Measurements from ENCODE around the gene SLC22A12. TPM values are rescaled to one million over a fixed set of nuclear protein-coding genes. Genes with fewer than 3 reads are reported as not detected.

Gene SLC22A12
- total RNA-seq, 1 donor from 2014 or later, result not detected

DNA sequence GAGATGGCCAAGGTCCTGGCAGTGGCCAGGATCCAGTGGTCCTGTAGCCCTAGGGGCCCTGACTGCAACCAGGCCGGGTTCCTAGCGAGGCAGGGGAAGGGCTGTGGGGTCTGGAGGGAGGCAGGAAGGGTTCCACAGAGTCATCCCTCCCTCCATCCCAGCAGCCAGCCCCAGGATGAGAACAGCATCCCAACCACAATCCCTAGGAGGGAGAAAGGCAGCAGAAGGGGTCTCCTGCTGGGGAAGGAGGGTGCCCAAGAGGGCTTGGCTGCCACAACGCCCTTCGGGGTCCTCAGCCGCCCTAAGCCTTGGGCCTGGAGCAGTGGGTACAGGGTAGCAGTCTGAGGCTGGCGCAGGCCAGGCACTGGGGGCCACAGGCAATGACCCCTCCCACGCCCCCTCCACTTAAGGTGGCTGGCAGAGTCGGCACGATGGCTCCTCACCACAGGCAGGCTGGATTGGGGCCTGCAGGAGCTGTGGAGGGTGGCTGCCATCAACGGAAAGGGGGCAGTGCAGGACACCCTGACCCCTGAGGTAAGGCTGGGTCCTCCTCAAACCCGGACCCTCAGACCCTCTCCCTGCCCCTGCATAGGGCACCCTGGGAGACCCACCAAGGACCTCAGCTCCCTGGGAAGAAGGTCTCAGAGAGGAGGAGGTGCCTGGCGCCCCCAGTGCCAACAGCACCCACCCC lies 7.2 kb downstream of the SLC22A12 start:
- TF ChIP-seq, protein P1, sequence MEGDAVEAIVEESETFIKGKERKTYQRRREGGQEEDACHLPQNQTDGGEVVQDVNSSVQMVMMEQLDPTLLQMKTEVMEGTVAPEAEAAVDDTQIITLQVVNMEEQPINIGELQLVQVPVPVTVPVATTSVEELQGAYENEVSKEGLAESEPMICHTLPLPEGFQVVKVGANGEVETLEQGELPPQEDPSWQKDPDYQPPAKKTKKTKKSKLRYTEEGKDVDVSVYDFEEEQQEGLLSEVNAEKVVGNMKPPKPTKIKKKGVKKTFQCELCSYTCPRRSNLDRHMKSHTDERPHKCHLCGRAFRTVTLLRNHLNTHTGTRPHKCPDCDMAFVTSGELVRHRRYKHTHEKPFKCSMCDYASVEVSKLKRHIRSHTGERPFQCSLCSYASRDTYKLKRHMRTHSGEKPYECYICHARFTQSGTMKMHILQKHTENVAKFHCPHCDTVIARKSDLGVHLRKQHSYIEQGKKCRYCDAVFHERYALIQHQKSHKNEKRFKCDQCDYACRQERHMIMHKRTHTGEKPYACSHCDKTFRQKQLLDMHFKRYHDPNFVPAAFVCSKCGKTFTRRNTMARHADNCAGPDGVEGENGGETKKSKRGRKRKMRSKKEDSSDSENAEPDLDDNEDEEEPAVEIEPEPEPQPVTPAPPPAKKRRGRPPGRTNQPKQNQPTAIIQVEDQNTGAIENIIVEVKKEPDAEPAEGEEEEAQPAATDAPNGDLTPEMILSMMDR (IDR thresholded peaks at IDR 0.05; ENCODE audit: partially characterized antibody, unreplicated experiment), result no peak
- Mint-ChIP-seq H3K36me3 (ENCODE audit: unreplicated experiment) (no peaks in the 10 kb centered on the region), H3K9me3 (ENCODE audit: unreplicated experiment) (peaks cover 3% of the 10 kb centered on the region), H3K4me1 (ENCODE audit: low read depth, unreplicated experiment) (peaks cover 2% of the 10 kb centered on the region), H3K27me3 (ENCODE audit: unreplicated experiment) (peaks cover 8% of the 10 kb centered on the region), H3K4me3 (ENCODE audit: unreplicated experiment) (no peak overlapping the region), H3K27ac (ENCODE audit: unreplicated experiment) (no peak overlapping the region)
- peak; percentile 3 for DNase-seq

DNA sequence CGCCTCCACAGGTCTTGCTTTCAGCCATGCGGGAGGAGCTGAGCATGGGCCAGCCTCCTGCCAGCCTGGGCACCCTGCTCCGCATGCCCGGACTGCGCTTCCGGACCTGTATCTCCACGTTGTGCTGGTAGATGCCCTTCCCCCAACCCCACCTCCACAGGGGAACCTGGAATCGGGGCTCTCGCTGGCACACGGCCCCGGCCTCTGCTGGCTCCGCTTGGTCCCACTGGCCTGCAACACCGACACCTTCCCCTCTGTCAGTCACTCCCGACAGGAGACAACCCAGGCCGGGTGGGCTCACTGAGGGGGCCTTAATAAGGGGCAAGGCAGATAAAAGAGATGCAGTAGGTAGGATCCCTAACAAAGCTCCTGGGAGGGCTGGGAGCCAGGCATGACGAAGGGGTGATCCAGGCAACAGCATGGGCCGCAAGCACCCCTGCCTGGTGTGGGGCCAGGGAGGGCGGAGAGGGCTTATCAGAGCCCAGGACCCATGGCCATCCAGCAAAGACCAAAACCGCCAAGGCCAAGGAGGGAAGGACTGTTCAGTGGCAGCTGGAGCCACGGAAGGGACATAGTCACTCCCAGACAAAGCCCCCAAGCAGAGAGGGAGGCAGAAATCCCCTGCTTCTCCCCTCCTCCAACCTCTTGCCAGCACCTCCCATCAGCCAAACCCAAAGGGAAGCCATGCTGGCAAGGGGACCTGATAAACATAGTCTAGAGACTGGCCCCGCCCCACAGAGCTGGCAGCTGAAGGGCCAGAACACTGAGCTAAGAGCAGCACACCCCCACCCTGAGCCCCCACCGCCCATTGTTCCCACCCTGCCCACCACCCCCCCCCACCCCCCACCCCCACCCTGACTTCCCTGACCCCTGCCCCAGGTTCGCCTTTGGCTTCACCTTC lies 8.0 kb downstream of the SLC22A12 start:
- TF ChIP-seq, protein P1 (IDR thresholded peaks at IDR 0.05; ENCODE audit: partially characterized antibody, unreplicated experiment), result no peak
- no peaks in the 10 kb centered on the region for H3K36me3 Mint-ChIP-seq (ENCODE audit: unreplicated experiment)

DNA sequence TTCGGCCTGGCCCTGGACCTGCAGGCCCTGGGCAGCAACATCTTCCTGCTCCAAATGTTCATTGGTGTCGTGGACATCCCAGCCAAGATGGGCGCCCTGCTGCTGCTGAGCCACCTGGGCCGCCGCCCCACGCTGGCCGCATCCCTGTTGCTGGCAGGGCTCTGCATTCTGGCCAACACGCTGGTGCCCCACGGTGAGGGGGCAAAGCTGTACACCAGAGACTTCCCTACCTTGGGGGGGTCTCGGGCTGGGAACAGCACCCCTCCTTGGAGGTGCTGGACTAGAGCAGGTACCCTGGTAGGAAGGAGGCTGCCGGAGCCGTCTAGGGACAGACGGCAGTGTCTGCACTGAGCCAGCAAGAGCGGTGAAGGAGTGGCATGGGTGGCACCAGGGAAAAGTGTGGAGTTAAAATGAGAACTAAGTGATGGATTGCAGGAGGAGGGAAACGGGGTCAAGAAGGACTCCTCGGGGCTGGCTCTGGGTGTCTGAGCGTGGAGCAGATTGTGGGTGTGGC lies 8.7 kb downstream of the SLC22A12 start:
- TF ChIP-seq, protein P1 (IDR thresholded peaks at IDR 0.05; ENCODE audit: partially characterized antibody, unreplicated experiment), result no peak
- H3K4me1 Mint-ChIP-seq (ENCODE audit: low read depth, unreplicated experiment), result peaks cover 2% of the 10 kb centered on the region
- H3K4me3 Mint-ChIP-seq (ENCODE audit: unreplicated experiment), result no peak overlapping the region
- peaks cover 7% of the 10 kb centered on the region for H3K27me3 Mint-ChIP-seq (ENCODE audit: unreplicated experiment)
- no peaks in the 10 kb centered on the region for H3K36me3 Mint-ChIP-seq (ENCODE audit: unreplicated experiment)
- peaks cover 3% of the 10 kb centered on the region for H3K9me3 Mint-ChIP-seq (ENCODE audit: unreplicated experiment)
- H3K27ac Mint-ChIP-seq (ENCODE audit: unreplicated experiment), result no peak overlapping the region
- no peak for DNase-seq

More for the DNA sequence above, 8.0 kb downstream of the SLC22A12 start:
- peaks cover 2% of the 10 kb centered on the region for H3K4me1 Mint-ChIP-seq (ENCODE audit: low read depth, unreplicated experiment)
- H3K27me3 Mint-ChIP-seq (ENCODE audit: unreplicated experiment), result peaks cover 7% of the 10 kb centered on the region
- peaks cover 3% of the 10 kb centered on the region for H3K9me3 Mint-ChIP-seq (ENCODE audit: unreplicated experiment)
- H3K4me3 Mint-ChIP-seq (ENCODE audit: unreplicated experiment), result no peak overlapping the region
- H3K27ac Mint-ChIP-seq (ENCODE audit: unreplicated experiment), result no peak overlapping the region
- peak; percentile 12 for DNase-seq

DNA sequence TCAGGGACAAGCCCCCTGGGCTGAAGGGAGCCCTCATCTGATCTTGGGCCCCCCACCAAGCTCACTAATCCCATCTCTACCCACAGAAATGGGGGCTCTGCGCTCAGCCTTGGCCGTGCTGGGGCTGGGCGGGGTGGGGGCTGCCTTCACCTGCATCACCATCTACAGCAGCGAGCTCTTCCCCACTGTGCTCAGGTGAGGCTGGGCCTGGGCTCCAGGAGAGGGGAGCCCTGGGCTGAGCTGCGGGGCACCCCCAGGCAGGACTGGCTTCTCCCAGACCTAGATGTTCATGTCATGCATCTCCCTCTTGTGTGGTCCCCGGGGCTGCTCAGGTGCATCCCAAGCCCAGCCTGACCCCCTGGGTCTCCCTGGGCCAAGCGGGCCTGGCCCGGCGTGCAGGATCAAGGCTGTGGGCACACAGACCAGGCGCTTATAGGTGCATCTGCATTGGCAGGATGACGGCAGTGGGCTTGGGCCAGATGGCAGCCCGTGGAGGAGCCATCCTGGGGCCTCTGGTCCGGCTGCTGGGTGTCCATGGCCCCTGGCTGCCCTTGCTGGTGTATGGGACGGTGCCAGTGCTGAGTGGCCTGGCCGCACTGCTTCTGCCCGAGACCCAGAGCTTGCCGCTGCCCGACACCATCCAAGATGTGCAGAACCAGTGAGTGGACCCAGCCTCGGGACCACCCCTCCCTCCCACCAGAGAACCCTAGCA lies 9.4 kb downstream of the SLC22A12 start:
- DNase-seq, result no peak
- Mint-ChIP-seq H3K4me3 (ENCODE audit: unreplicated experiment) (no peak overlapping the region), H3K36me3 (ENCODE audit: unreplicated experiment) (no peaks in the 10 kb centered on the region), H3K27me3 (ENCODE audit: unreplicated experiment) (peaks cover 7% of the 10 kb centered on the region), H3K4me1 (ENCODE audit: low read depth, unreplicated experiment) (peaks cover 2% of the 10 kb centered on the region), H3K9me3 (ENCODE audit: unreplicated experiment) (peaks cover 3% of the 10 kb centered on the region), H3K27ac (ENCODE audit: unreplicated experiment) (no peak overlapping the region)
- TF ChIP-seq, protein P1 (IDR thresholded peaks at IDR 0.05; ENCODE audit: partially characterized antibody, unreplicated experiment), result no peak
